CD4-positive, alpha-beta T cell treated with Interleukin-15 for 1 hour (primary cell): ENCODE measurements around the gene SLC5A10.

Experiments
- DNase-seq: peaks from one replicate; pipeline ENCODE4 v3.0.0-alpha.2; 2020

The SLC5A10 gene

DNA sequence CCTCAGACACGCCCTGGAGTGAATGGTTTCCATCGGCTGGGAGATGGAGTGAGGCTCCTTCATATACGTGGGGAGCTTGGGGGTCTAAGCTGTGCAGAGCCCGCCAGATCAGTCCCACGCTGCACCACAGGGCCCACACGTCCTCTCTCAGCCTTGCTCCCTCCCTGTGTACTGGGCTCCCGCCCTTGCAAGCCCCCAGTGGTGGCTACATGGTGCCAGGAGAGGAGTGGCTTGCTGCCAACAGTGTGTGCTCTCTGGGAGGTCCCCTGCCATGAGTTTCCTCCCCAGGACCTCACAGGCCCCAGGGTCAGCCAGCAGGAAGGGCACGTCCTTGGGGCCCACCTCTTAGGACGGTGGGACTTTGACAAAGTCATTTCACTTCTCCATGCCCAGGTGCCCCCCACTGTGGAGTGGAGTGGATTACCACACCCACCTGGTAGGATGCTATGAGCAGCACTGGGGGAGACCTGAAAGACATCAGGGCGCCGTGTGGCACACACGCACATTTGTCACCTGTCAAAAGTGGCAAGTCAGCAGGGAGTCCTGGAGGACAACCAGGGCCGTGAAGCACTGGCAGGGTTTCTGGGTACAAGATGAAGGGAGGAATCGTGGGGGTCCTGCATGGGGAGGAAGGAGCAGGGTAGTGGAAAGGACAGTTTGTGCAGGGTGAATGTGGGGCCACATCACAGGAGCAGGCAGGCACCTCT is 13.7 kb downstream of the SLC5A10 start:
- no peak for DNase-seq

DNA sequence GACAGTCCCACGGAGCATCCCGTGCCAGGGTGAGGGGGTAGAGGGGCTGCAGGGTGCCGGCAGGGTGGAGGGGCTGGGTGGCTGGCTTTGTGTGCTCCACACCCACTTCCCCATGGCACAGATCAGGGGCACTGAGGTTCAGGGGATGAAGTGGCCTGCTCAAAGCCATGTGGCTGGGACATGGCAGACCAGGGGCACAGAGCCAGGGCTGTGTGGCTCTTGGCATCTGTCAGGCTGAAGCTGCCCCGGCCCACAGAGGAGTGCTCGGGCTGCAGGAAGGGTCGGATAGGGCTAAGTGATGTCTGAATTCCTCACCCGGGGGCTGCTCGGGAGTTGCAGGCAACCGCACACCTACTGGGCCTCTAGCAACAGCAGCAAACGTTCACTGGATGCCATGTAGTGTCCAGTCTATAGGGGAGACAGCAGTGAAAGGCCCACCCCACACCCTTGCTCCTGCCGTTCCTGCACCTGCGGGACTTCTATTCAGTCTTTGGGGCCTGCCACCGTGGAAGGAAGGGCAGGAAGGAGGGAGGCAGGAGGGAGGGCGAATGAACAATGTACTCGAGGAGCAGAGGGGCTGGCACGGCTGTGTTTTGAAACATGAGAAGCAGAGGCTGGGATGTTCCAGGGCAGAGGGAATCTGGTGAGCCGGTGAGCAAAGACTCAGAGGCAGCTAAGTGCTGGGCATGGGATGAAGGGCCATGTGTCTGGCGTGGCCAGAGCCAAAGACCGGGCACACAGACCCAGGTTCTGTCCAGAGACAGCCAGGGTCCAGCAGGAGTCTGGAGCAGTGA is 15.1 kb downstream of the SLC5A10 start:
- DNase-seq = no peak

GRCh38 chr17:18967916-18968315 is 16.0 kb downstream of the SLC5A10 start:
- no peak for DNase-seq

DNA sequence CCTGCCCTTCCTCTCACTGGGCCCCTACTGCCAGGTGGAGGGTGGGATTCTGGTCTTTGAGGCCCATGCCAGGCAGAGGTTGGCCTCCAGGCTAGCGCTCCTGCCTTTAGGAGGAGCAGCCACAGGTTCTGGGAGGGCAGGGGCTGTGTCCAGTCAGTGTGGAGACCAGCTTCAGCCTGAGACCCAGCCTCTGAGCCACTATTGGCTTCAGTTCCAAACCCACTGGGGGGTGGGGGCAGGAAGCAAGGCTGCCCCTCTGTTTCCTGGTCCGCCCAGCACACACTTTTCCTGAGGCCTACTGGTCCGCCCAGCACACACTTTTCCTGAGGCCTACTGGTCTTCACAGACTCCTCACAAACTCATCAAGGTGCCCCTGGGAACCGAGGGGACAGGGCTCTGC is 16.4 kb downstream of the SLC5A10 start:
- no peak for DNase-seq

DNA sequence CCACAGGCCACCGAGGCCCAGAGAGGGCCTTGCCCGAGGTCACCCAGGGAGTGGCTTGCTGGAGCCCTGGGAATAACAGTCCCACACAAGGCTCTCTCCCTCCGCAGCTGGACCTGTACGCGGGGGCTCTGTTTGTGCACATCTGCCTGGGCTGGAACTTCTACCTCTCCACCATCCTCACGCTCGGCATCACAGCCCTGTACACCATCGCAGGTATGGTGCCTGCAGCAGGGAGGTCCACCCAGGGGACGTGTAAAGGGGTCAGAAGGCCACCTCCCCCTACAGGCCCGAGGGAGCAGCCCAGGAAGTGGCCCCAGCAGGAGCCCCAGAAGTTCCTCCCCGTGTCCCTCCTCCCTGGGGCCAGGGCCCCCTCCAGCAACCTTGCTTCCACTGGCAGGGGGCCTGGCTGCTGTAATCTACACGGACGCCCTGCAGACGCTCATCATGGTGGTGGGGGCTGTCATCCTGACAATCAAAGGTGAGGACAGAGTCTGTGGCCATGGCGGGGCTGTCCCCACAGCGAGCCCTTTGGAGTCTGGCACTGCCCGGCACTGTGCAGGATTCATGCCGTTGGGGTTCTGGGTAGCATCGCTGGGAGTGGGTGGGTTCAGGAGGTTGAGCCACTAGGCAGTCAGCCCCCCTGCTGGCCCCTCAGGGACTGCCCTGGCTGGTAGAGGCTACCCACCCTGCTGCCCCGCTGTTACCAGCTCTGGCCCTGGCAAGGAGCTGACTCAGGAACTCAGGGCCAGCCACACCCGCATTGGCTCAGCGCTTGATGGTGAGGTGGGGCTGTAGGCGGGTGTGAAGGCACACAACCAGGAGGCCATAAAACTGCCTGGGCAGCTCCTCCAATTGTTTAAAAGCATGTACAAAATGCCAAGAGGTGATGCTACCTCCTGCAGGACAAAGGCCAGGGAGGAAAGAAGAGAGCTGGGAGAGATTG is 17.3 kb downstream of the SLC5A10 start:
- no peak for DNase-seq

DNA sequence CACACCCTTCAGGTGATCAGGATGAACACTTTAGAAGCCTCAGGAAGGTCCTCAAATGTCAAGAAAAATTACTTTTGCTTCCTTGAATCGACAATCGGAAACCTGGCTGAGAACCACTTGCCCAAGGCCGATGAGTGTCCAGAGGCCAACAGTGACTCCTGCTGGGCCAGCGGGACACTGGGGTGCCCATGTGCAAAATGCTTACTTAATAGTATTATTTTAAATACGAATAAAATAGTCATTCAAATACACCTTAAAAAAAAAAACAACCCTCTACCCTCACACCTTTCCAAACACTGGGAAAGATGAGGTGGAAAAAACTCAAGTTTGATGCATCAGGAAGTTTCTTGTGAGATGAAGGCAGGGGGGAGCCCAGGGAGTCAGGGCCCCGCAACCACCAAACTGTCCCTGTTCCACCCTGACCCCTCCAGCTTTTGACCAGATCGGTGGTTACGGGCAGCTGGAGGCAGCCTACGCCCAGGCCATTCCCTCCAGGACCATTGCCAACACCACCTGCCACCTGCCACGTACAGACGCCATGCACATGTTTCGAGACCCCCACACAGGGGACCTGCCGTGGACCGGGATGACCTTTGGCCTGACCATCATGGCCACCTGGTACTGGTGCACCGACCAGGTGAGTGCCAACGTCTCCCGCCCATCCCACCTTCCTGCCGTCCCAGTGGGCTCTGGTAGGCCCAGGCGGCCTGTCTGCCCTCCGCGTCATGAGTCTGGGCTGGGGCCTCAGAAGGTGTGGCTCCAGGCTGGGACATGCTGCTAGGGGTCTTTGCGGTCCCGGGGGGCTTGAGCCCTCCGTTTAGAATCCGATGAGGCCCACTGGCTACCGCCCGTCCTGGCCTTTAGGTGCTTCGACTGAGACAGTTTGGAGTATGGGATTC is 18.9 kb downstream of the SLC5A10 start:
- DNase-seq = no peak

DNA sequence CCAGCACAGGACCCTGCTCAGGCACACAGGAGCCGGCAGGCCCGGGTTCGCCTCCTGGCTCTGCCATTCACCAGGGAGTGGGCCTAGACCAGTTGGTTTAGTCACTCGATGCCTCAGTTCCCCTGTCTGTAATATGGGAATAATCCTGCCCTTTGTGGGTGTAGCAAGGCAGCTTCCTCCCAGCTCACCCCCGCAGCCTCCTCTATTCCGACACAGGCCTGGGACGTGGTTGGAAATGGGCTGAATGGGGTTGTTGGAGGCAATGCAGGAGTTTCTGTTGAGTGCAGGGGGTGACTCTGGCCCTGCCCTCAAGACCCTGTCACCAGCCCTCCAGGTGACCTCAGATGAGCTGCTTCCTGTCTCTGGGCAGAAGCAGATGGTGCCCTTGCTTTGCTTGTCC is 19.8 kb downstream of the SLC5A10 start:
- no peak for DNase-seq

DNA sequence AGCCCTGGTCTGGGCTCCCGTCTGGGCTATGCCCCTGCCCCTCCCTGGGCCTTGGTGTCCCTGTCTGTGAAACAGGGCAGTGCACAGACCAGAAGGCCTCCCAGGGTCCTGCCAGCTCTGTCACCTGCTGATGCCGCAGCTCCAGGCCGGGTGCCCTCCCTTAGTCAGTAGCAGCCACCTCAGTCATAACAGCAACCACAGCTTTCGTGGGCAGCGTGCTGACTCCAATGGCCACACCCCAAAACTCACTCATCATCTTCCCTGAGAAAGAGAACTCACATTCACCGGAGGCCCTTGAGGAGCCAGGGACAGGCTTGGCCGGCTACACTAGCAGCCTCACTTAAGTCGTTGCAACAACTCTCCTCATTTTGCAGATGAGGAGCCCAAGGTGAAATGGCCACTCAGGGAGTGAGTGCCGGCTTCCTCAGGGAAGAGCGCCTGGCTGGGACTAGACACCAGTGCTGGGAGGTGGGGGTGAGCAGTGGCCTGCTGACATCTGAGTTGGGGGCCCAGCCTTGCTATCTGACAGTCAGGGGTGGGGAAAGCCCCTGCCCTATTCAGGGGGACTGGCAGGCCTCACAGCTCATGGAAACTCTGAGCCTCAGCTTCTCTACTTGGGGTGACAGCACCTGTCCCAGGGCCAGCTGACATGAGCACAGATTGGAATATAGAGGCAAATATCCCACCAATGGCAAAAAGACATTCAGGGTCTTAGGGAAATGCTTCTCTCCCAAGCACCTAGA is 22.6 kb downstream of the SLC5A10 start:
- DNase-seq = no peak

DNA sequence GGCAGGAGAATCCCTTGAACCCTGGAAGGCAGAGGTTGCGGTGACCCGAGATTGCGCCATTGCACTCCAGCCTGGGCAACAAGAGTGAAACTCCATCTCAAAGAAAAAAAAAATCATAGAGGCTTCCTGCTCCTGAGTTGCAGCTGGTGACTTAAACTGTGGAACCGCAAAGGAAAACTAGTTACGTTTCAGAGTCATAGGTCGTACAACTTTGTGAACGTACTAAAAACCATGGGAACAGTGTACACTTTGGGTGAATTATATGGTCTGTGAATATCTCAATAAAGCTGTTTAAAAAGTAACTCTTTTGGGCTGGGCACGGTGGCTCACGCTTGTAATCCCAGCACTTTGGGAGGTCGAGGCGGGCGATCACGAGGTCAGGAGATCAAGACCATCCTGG is 23.6 kb downstream of the SLC5A10 start:
- no peak for DNase-seq

DNA sequence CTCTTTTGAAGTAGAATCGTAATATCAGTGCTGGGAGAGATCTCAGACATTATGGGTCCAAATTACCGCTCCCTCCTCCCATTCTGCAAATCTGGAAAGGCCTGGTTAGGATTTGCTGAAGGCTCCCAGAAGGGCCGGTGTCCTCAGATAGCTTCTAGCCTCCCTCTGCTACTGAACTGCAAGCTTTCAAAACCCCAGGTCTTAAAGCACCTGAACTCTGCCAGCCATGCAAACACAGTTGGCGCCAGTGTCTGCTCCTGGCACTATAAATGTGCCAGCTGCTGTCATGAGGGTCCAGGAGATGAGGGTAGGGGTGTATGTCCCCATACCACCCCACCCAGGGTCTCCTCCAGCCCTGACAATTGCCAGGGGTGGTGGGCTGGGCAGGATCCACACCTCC is 24.2 kb downstream of the SLC5A10 start:
- DNase-seq = no peak

GRCh38 chr17:18977021-18977420 is 25.1 kb downstream of the SLC5A10 start:
- no peak for DNase-seq

DNA sequence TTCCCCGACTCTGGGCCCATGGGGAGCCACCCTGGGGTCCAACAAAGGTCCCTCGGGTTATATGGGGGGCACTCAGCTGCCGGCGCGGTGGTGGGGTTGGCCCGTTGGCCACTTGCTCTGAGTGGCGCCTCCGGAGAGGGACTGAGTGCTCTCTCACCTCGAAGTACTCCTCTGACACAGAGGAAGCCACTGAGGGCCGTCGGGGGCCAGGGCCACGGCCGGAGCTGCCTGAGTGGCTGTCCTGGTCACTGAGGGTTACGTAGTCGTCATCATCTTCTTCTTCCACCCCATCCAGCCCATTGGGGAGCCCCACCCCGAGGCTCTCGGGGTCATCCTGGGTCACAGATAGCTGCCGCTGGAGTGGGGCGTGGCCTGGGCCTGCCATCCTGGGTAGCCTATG is 25.7 kb downstream of the SLC5A10 start:
- no peak for DNase-seq

DNA sequence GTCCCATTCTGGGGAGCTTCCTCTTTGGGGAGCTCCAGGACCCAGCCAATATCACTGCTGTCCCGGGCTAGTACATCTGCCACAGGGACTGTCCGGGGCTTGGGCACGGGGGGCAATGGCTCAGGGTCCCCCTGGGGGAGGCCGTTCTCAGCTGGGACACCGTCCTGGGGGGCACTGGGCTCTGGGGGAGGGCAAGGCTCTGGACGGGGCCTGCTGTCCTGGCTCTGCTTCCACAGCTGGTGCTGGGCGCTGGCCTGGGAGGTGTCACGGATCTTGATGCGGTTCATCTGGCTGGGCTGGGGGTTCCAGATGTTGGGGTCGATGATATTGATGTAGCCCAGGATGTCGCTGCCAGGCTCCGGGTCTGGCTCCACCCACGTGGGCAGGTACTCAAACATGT is 26.1 kb downstream of the SLC5A10 start:
- no peak for DNase-seq

GRCh38 chr17:18978655-18979054 is 26.7 kb downstream of the SLC5A10 start:
- no peak for DNase-seq

DNA sequence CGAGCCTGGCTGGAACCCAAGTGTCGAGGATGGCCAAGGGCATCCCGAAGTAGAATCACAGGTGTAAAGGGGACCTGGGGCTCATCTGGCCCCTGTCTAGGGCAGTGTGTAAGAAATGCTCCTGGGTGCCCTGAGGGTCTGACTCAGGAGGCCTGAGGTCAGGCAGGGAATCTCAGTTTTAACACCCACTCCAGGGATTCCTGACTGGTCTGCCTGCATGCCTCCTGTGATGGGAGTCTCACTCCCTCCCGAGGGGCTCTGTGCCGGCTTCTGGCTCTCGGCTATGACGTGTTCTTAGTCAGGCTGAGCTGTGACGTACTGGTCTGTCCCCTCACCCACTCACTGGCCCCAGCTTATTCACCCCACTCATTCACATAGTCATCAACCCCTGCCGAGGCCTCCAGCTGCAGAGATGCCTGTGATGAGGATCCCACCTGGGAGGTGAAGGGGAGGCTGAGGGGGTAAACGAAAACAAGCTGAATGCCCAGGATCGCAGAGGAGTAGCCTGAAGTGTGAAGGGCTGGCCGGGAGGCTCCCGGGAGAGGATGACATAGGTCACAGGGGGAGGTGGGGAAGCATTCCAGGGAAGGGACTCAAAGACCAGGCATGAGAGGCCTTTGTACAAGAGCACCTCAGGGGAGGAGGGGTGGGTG is 28.8 kb downstream of the SLC5A10 start:
- no peak for DNase-seq

- DNase-seq = no peak
These were observed 29.3 kb downstream of the SLC5A10 start for GRCh38 chr17:18981335-18981641.

- DNase-seq = no peak
These were observed 29.9 kb downstream of the SLC5A10 start for GRCh38 chr17:18981642-18982424.

DNA sequence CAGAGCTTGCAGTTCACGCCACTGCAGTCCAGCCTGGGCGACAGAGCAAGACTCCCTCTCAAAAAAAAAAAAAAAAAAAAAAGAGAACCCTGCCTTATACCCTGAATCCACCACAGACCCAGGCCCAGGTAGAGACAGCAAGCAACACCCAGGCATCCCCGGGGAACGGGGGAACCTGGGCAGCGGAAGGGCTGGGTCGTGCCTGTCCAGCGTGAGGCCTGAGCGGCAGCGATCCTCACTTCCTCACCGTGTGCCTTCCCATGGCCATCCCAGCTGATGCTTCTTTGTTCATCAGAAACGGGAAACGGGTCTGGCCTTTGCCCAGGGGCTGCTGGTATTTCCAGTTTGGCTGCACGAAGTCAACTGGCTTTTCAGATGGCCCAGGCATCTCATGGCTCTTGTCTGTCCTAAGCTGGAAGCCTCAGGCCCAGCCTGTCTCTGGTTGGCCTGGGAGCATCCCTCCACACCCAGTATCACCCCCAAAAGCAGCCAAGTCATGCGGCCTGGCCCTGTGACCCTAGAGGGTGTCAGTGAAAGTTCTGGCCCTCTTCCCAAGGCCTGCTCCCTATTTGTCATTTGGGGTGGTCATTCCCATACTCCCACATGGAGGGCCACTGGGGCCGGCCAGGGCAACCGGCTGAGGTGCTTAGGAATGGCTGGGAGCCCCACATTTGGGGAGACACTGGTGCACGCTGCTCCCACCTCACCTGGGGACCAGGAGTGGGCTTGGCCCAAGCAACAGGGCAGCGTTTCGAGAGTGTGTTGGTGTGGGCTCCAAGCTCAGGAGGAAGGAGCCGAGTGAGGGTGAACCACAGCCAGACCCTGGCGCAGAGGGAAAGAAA is 32.5 kb downstream of the SLC5A10 start:
- no peak for DNase-seq

DNA sequence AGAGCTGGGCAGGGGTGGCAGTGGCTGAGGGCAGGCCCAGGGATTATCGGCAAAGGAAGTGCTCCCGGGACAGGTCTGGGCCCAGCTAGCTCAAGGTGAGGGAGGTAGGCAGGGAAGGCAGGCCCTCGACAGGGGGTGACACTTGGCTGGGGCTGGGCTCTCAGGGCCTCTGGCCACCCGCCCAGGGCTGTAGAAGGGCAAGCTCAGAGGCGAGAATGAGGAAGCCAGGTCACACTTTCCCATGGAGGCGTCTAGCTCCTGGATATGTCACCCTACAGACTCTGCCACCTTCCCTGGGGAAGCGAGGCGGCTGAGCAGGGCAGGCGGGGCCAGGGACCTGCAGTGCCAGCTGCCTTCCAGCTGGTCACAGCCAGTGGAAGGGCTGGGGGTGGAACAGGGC is 33.5 kb downstream of the SLC5A10 start:
- no peak for DNase-seq
